ENCODE data around the gene COL9A3. TPM values are rescaled to one million over a fixed set of nuclear protein-coding genes. Genes with fewer than 3 reads are reported as not detected.

COL9A3 gene
- total RNA-seq (2014; rRNA removed; shearing (Covaris generic)) = 2.0 and 2.1 TPM in 2 replicates

- H3K27ac ChIP-seq = peak within 1 kb of the TSS; percentile 81
- H3K9me3 ChIP-seq (replicated peaks) = no peaks in the 10 kb centered on the region
- peaks cover 6% of the 10 kb centered on the region; the same call in 1 of the 2 replicates for H3K27me3 ChIP-seq
- H3K4me3 ChIP-seq = no peak within 1 kb of the TSS
- H3K4me1 ChIP-seq = peaks cover 26% of the 10 kb centered on the region
- peaks cover 4% of the 10 kb centered on the region for H3K36me3 ChIP-seq
- DNase-seq = no peak
These were observed at the start of gene COL9A3 for GRCh38 chr20:62816884-62817873. Gene COL9A3, plus strand, starts transcription at chr20:62817050. Its CDS starts 15 bp downstream, at chr20:62817065.

DNA sequence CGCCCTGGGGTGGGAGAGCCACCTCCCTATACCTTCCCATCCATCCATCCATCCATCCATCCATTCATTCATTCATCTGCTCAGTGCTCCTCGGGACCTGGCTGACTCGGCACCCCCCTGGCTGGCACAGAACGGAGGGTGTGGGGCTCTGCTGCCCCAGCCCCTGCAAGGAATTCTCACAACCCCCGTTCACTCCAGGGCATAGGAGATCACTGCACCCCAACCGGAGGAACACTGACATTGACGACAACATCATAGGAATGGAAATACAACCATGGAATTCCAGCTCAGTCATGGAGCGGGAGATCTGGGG lies 48.7 kb upstream of the COL9A3 start:
- no peak for DNase-seq
- Histone ChIP-seq H3K27me3 (peaks cover 24% of the 10 kb centered on the region), H3K4me3 (no peak overlapping the region), H3K4me1 (peaks cover 11% of the 10 kb centered on the region), H3K9me3 (replicated peaks) (no peaks in the 10 kb centered on the region), H3K36me3 (no peaks in the 10 kb centered on the region), H3K27ac (no peak overlapping the region)

GRCh38 chr20:62768551-62769287 lies 48.1 kb upstream of the COL9A3 start:
- H3K4me3 ChIP-seq = no peak overlapping the region
- no peak for DNase-seq
- H3K27me3 ChIP-seq = peaks cover 29% of the 10 kb centered on the region
- no peak overlapping the region for H3K27ac ChIP-seq
- no peaks in the 10 kb centered on the region for H3K9me3 ChIP-seq (replicated peaks)
- H3K4me1 ChIP-seq = peaks cover 17% of the 10 kb centered on the region
- H3K36me3 ChIP-seq = no peaks in the 10 kb centered on the region

- Histone ChIP-seq H3K4me1 (peaks cover 23% of the 10 kb centered on the region), H3K27ac (no peak overlapping the region), H3K36me3 (no peaks in the 10 kb centered on the region), H3K27me3 (peaks cover 35% of the 10 kb centered on the region), H3K9me3 (replicated peaks) (no peaks in the 10 kb centered on the region), H3K4me3 (no peak overlapping the region)
- DNase-seq = no peak
These were observed 47.3 kb upstream of the COL9A3 start for GRCh38 chr20:62769346-62770071.

DNA sequence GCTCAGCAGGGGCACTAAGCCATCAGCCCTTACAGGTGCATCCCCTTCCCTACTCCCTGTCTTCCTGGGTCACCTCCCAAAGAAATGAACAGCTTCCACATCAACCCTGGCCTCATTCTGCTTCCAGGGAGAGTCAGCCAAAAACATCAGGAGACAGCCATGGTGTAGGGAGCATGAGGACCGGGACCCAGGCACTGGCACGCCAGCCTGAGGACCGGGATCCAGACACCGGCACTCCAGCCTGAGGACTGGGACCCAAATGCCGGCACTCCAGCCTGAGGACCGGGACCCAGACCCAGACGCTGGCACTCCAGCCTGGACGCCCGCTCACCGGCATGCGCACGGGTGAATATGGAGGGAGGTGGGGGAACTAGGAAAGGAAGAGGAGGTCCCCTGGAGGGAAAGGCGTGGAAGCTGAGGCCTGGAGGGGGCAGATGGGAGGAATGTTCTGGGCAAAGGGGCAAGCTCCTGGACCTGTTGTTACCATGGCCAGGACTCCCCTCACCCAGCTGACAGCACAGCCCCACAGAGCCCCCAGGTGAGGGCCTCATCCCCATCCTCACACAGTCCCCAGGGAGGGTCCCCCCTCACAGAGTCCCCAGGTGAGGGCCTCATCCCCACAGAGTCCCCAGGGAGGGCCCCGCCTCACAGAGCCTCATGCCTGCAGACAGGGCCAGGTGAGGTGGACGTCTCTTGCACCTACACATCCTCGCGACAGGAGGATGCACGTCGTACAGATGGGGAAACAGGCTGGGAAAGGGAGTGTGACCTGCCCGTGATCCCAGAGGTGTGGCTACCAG lies 46.5 kb upstream of the COL9A3 start:
- no peak overlapping the region for H3K27ac ChIP-seq
- H3K4me1 ChIP-seq = peaks cover 23% of the 10 kb centered on the region

DNA sequence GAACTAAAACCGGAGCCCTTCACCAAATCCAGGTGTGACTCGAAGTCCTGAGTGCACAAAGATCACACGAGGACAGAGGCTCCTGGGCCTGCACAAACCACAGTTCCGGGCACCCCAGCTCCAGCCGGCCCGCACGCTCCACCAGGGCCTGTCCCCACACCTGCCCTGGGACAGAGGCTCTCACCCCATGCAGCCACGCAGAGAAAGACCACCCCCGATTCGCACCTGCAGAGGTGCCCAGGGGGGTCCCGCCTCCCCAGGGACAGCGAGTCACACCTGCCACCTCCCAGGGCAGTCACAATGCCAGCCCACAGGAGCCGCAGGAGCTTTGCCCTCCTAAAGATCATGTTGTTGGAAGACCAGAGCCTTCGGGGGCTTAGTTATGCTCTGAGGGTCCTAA lies 45.9 kb upstream of the COL9A3 start:
- Histone ChIP-seq H3K9me3 (replicated peaks) (no peaks in the 10 kb centered on the region), H3K4me1 (peaks cover 23% of the 10 kb centered on the region), H3K27me3 (peaks cover 43% of the 10 kb centered on the region), H3K4me3 (no peak overlapping the region), H3K27ac (no peak overlapping the region), H3K36me3 (no peaks in the 10 kb centered on the region)
- no peak for DNase-seq

More for the DNA sequence above, 46.5 kb upstream of the COL9A3 start:
- no peak overlapping the region for H3K4me3 ChIP-seq
- no peaks in the 10 kb centered on the region for H3K9me3 ChIP-seq (replicated peaks)
- DNase-seq = no peak
- H3K36me3 ChIP-seq = no peaks in the 10 kb centered on the region
- H3K27me3 ChIP-seq = peaks cover 43% of the 10 kb centered on the region

- Histone ChIP-seq H3K4me3 (no peak overlapping the region), H3K4me1 (peaks cover 23% of the 10 kb centered on the region), H3K9me3 (replicated peaks) (no peaks in the 10 kb centered on the region), H3K36me3 (no peaks in the 10 kb centered on the region), H3K27me3 (peaks cover 43% of the 10 kb centered on the region), H3K27ac (no peak overlapping the region)
- no peak for DNase-seq
These were observed 45.3 kb upstream of the COL9A3 start for GRCh38 chr20:62771396-62772102.

DNA sequence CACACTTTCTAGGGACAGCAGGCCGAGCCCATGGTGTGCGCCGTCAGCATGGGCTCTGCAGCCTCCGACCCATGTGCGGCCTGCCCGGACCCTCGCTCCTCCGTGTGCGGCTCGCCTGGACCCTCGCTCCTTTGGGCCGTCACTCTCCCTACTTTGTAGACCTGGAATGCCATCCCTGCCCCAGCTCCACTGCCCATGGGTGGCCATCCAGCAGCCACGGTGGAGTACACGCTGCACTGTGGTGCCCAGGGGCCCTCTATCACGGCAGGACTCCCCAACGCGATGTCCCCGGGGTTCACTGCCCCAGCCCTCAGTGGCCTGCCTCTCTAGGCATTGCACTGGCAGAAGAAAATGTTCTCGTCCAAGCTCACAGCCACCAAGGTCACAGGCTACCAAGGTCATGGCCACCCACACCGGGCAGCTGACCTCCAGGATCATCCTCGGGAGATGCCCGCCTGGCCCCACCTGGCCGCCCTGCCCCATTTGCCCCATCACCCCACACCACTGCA lies 44.7 kb upstream of the COL9A3 start:
- H3K4me3 ChIP-seq = peak overlapping the region; percentile 8; the same call in 1 of the 2 replicates
- H3K9me3 ChIP-seq (replicated peaks) = no peaks in the 10 kb centered on the region
- H3K36me3 ChIP-seq = no peaks in the 10 kb centered on the region
- peaks cover 25% of the 10 kb centered on the region for H3K4me1 ChIP-seq
- peaks cover 43% of the 10 kb centered on the region for H3K27me3 ChIP-seq
- DNase-seq = no peak
- no peak overlapping the region for H3K27ac ChIP-seq

- Histone ChIP-seq H3K27me3 (peaks cover 43% of the 10 kb centered on the region), H3K9me3 (replicated peaks) (no peaks in the 10 kb centered on the region), H3K4me1 (peaks cover 30% of the 10 kb centered on the region), H3K36me3 (no peaks in the 10 kb centered on the region), H3K4me3 (peak overlapping the region; percentile 8), H3K27ac (peak overlapping the region; percentile 1; the same call in 1 of the 2 replicates)
- no peak for DNase-seq
These were observed 44.2 kb upstream of the COL9A3 start for GRCh38 chr20:62772619-62772989.

DNA sequence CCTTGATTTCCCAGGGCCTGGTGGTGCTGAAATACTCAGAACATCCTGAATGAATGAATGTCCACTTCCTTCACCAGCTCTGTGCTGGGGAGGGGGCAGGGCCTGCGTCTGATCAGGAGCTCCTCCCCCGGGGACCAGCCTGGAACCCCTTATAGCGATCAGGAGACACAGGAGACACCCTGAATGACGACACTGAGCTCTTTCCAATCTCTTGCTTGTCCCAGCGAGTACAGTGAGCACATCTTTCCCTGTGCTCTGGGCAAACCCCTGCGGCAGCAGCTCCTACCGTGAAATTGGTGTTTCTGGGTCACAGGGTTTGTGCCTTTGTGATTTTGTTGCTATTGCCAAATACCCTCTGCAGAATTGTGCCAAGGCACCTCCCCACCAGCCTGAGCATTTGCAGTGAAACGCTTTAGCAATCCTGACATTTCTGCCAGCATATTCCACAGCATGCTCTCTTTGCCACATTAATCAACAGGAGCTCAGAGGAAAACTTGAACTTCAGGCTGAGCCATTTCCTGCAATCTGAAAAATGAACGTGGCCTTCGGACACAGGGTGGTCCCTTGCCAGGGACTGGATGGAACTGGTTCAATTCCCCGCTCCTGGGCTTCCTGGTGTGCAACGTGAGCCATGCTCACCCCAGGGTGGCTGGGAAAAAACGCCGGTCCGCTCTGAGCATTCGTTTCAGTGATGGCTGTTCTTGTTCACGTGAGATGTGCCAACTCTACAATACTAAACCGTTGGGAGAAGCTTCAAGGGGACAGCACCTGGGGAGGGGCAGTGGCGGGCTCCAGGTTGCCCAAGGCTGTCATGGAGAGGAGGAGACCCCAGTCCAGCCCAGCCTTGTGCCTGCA lies 43.6 kb upstream of the COL9A3 start:
- H3K4me1 ChIP-seq = peaks cover 30% of the 10 kb centered on the region
- H3K27ac ChIP-seq = peak overlapping the region; percentile 3; the same call in 1 of the 2 replicates
- H3K27me3 ChIP-seq = peaks cover 43% of the 10 kb centered on the region

GRCh38 chr20:62773845-62774714 lies 42.8 kb upstream of the COL9A3 start:
- Histone ChIP-seq H3K9me3 (replicated peaks) (no peaks in the 10 kb centered on the region), H3K4me3 (no peak overlapping the region), H3K27me3 (peaks cover 43% of the 10 kb centered on the region), H3K4me1 (peaks cover 30% of the 10 kb centered on the region), H3K36me3 (no peaks in the 10 kb centered on the region), H3K27ac (no peak overlapping the region; the same call in 1 of the 2 replicates)
- DNase-seq = peak; percentile 50 to 68

More for the DNA sequence above, 43.6 kb upstream of the COL9A3 start:
- H3K9me3 ChIP-seq (replicated peaks) = no peaks in the 10 kb centered on the region
- peak; percentile 72 to 82 for DNase-seq
- peak overlapping the region; percentile 8 for H3K4me3 ChIP-seq
- no peaks in the 10 kb centered on the region for H3K36me3 ChIP-seq

DNA sequence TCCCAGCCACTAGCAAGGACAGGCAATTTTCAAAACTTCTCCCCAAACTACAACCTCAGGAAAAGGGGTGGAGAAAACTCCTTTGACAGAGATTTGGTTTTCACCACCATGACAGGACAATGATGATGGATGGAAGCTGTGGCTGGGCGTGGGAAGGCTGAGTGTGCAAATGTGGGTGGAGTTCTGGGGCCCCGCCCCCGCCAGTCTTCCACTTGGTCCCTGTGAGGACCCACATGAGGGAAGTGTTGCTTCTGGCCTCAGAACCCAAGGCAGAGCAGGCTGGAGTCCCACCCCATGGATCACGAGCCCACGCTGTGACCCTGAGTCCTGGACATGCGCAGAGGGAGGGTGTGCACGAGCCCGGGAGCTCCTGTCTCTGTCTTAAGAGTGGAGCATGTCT lies 42.1 kb upstream of the COL9A3 start:
- H3K27me3 ChIP-seq = peaks cover 43% of the 10 kb centered on the region
- H3K9me3 ChIP-seq (replicated peaks) = no peaks in the 10 kb centered on the region
- H3K27ac ChIP-seq = no peak overlapping the region
- no peak overlapping the region for H3K4me3 ChIP-seq
- peaks cover 30% of the 10 kb centered on the region for H3K4me1 ChIP-seq
- DNase-seq = no peak
- H3K36me3 ChIP-seq = no peaks in the 10 kb centered on the region

All from SJCRH30 (cell line).